Ascending aorta (tissue), 2 donors: ENCODE measurements around the gene FAM53A. TPM values are rescaled to one million over a fixed set of nuclear protein-coding genes. Genes with fewer than 3 reads are reported as not detected.

Source experiments
- DNase-seq, 2 donors: peaks; one replicate each; pipeline ENCODE4 v3.0.0-alpha.2; 2019; ENCODE audit warnings: low spot score in 2 of 2
- H3K27ac ChIP-seq, 2 donors: fragments of 200-600 bp; sonication (generic); one replicate each; pipeline ENCODE4 v1.5.1; 2016 to 2017; ENCODE audit warnings: mild to moderate bottlenecking in 1 of 2
- H3K27me3 ChIP-seq: fragments of 200-600 bp; sonication (generic); one replicate; pipeline ENCODE4 v1.5.1; 2017
- H3K36me3 ChIP-seq, 2 donors: fragments of 200-600 bp; sonication (generic); one replicate each; pipeline ENCODE4 v1.5.1; 2016
- H3K4me1 ChIP-seq, 2 donors: fragments of 200-600 bp; sonication (generic); one replicate each; pipeline ENCODE4 v1.5.1; 2016 to 2017; ENCODE audit warnings: mild to moderate bottlenecking in 1 of 2
- H3K4me3 ChIP-seq, 2 donors: fragments of 200-600 bp; sonication (generic); one replicate each; pipeline ENCODE4 v1.5.1; 2016 to 2017; ENCODE audit warnings: mild to moderate bottlenecking in 1 of 2
- H3K9me3 ChIP-seq, 2 donors: fragments of 200-600 bp; sonication (generic); one replicate each; pipeline ENCODE4 v1.5.1; 2016
- intact Hi-C: fragments of 100-400 bp; cut with DNase I; formaldehyde crosslinking; loops from one replicate; pipeline ENCODE4 v1.15.1; 2023
- total RNA-seq: library from RNA; depleted of rRNA; stranded (reverse); fragments of >200 nt; gene quantifications from one replicate; pipeline ENCODE4 v1.1.0, GENCODE V29; 2016
- TF ChIP-seq, protein P1 (sequence below), 3 experiments: fragments of 200-600 bp in 2 of 3; fragments of 450-650 bp in 1 of 3; sonication (generic) in 2 of 3; IDR thresholded peaks; one replicate each; pipeline ENCODE4 v1.5.1; 2016 to 2019; ENCODE audit warnings: antibody characterized with exemption in 3 of 3, mild to moderate bottlenecking in 1 of 3, moderate library complexity in 1 of 3

The FAM53A gene
- total RNA-seq, 1 donor from 2014 or later = not detected

DNA sequence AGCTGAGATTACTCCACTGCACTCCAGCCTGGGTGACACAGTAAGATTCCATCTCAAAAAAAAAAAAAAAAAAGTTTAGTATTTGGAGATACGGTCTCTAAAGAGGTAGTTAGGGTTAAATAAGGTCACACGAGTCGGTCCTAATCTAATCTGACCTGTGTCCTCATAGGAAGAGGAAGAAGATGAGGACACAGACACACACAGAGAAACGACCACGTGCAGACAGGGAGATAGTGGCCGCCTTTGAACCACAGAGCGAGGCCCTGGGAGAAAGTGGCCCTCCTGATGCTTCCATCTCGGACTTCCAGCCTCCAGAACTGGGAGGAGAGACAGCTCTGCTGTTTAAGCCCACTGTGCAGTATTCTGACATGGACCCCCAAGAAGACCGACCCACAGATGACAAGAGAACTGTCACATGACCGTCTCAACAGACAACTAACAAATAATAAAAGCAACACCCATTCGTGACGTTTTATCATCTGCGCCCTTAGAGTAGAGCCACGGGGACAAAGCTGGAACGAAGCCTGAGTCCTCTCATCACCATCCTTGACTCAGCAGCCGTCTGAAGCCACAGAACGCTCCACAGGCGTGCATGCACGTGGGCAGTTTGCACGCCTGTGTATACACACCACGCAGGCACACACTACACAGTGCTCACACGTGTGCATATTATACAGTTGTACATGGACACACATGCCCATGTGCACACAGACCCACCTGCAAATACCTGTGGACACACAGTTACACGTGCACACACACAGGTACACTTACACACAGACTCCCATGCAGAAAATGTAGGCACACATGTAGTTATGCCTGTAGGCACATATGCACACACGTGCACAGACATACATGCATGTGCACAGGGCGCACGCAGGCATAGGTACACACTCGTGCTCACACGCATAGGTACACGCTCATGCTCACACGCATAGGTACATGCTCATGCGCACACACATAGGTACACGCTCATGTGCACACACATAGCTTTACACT is 51.7 kb downstream of the FAM53A start:
- no peak overlapping the region for H3K4me3 ChIP-seq
- no peaks in the 10 kb centered on the region for H3K4me1 ChIP-seq
- no peak for DNase-seq
- no peaks in the 10 kb centered on the region for H3K27me3 ChIP-seq
- TF ChIP-seq, protein P1, sequence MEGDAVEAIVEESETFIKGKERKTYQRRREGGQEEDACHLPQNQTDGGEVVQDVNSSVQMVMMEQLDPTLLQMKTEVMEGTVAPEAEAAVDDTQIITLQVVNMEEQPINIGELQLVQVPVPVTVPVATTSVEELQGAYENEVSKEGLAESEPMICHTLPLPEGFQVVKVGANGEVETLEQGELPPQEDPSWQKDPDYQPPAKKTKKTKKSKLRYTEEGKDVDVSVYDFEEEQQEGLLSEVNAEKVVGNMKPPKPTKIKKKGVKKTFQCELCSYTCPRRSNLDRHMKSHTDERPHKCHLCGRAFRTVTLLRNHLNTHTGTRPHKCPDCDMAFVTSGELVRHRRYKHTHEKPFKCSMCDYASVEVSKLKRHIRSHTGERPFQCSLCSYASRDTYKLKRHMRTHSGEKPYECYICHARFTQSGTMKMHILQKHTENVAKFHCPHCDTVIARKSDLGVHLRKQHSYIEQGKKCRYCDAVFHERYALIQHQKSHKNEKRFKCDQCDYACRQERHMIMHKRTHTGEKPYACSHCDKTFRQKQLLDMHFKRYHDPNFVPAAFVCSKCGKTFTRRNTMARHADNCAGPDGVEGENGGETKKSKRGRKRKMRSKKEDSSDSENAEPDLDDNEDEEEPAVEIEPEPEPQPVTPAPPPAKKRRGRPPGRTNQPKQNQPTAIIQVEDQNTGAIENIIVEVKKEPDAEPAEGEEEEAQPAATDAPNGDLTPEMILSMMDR (IDR thresholded peaks at IDR 0.05) = no peak
- peaks cover 0 to 5% of the 10 kb centered on the region in 2 donors for H3K9me3 ChIP-seq
- intact Hi-C loops = no loop called here
- no peaks in the 10 kb centered on the region for H3K36me3 ChIP-seq
- no peak overlapping the region for H3K27ac ChIP-seq

DNA sequence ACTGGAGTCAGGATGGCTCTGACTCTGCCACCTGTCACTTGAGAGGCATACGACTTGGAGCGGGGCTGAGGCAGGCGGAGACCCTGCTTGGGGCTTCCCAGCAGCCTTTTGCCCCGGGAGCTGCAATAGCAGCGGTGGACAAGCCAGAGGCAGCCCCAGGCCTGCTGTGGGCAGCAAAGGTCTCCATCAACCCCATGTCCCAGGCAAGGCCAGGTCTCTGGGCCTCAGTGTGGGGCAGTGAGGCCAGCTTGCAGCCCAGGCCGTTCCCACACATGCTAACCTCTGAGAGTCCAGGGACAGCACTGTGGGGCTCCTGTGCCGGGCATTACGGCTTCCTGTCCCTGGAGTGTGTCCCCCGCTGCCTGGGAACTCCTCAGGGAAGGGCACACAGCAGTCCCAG is 53.0 kb downstream of the FAM53A start:
- DNase-seq = no peak
- intact Hi-C loops = no loop called here
- TF ChIP-seq, protein P1 (IDR thresholded peaks at IDR 0.05) = no peak
- Histone ChIP-seq H3K36me3 (no peaks in the 10 kb centered on the region), H3K27ac (no peak overlapping the region), H3K4me1 (no peaks in the 10 kb centered on the region), H3K27me3 (no peaks in the 10 kb centered on the region), H3K9me3 (peaks cover 0 to 5% of the 10 kb centered on the region in 2 donors), H3K4me3 (no peak overlapping the region)

DNA sequence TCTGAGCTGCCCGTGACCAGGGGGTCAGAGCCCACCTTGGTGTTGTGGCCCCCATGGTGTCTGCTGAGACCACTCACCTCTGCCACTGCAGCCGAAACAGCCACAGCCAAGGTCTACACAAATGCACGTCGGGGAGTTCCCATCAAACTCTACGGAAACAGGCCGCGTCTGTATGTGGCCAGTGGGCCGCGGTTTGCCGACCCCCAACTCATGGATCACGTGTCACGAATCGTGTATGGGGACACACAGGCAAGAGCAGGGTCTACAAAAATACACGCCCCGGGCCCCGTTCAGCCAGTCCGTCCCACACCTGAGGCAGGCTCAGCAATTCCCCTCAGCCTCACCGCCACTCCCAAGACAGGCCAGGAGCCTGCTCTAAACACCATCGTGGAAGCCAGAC is 53.8 kb downstream of the FAM53A start:
- H3K27me3 ChIP-seq = no peaks in the 10 kb centered on the region
- no peaks in the 10 kb centered on the region for H3K36me3 ChIP-seq
- DNase-seq = no peak
- H3K4me3 ChIP-seq = no peak overlapping the region
- TF ChIP-seq, protein P1 (IDR thresholded peaks at IDR 0.05) = no peak
- intact Hi-C loops = no loop called here
- peaks cover 0 to 3% of the 10 kb centered on the region in 2 donors for H3K9me3 ChIP-seq
- H3K27ac ChIP-seq = no peak overlapping the region
- no peaks in the 10 kb centered on the region for H3K4me1 ChIP-seq

DNA sequence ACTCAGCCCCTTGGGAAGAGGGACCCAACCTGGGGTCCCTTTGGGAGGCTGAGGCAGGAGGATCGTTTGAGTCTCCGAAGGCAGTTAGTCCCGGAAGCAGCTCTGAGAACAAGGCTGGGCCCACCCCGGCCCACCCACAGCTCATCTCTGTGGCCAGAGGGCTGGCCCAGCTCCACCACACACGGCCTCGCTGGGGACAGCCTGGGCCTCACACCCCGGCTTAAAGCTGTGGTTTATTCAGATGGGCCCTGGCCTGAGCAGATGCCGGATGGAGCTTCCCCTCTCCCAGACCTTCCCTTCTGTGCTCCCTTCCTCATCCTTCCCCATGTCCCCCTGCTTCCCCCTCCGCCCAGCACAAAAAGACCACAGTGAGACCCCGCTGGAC is 54.4 kb downstream of the FAM53A start:
- H3K27ac ChIP-seq = no peak overlapping the region
- TF ChIP-seq, protein P1 (IDR thresholded peaks at IDR 0.05) = no peak
- no peaks in the 10 kb centered on the region for H3K4me1 ChIP-seq
- H3K36me3 ChIP-seq = no peaks in the 10 kb centered on the region
- H3K27me3 ChIP-seq = no peaks in the 10 kb centered on the region
- H3K9me3 ChIP-seq = no peaks in the 10 kb centered on the region
- no peak overlapping the region for H3K4me3 ChIP-seq
- intact Hi-C loops = loop anchor here (1.0 kb wide), 1 partner anchor 273 kb away; no protein-coding TSS in a partner anchor
- DNase-seq = no peak

DNA sequence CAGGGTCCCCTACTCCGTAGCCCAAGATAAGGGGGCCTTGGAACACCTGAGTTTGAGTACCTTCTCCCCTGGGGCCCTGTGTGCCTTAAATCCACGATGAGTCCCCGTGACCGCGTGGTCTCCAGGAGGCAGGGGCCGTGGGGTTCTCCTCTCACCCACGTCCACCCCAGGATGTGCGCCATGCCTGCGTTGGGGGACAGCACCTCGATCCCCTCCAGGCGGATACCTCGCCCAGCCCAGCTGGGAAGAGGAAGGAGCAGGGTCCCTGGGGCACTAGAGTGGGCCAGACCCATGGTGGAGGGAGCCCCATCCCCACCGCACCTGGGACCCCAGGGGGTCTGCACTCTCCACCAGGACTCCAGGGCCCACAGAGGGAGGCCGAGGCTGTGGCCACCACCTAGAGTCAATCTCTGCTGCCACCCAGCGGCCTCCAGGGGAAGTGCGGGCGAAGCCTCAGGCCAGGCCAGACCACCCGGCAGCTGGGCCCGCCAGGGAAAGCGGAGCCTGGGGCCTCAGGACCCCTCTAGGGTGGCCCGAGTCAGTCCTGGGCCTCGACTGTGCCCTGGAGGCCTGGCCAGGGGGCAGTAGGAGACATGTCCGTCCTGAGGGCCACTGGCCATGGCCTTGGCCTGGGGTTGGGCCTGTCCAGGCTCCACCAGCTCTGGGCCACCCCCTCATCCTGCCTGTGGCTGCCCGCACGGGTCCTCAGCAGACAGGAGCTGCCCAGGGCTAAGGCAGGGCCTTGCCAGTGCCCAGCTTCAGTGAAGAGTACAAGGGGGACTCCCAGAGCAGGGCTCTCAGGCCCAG is 55.0 kb downstream of the FAM53A start:
- Histone ChIP-seq H3K9me3 (no peaks in the 10 kb centered on the region), H3K27me3 (no peaks in the 10 kb centered on the region), H3K4me1 (no peaks in the 10 kb centered on the region), H3K36me3 (no peaks in the 10 kb centered on the region), H3K27ac (no peak overlapping the region), H3K4me3 (no peak overlapping the region)
- peak in 1 of 2 donors; percentile 78 for DNase-seq
- TF ChIP-seq, protein P1 (IDR thresholded peaks at IDR 0.05) = peak; percentile 85 to 98 (median 96)
- intact Hi-C loops = loop anchor here (1.0 kb wide), 1 partner anchor 273 kb away; no protein-coding TSS in a partner anchor
